GM12878 (cell line): ENCODE results near the gene TWF1. TPM values are rescaled to one million over a fixed set of nuclear protein-coding genes. Genes with fewer than 3 reads are reported as not detected.

ENCODE experiments used
- CHD2 ChIP-seq: IDR thresholded peaks from 2 replicates; pipeline ENCODE4 v1.6.1; 2011; ENCODE audit warnings: low read depth, low read length, improper control_type of control experiment, borderline replicate concordance
- ELK1 ChIP-seq: IDR thresholded peaks from 2 replicates; pipeline ENCODE4 v1.6.1; 2012; ENCODE audit warnings: low read depth, low read length, improper control_type of control experiment
- ETV6 ChIP-seq, 2 experiments: fragments of 450-650 bp in 1 of 2; IDR thresholded peaks in 1 of 2; conservative IDR thresholded peaks in 1 of 2; 2 replicates each; pipeline ENCODE4 v1.6.1; 2014; ENCODE audit warnings: antibody characterized with exemption in 1 of 2, borderline replicate concordance in 1 of 2, low read depth in 1 of 2, mild to moderate bottlenecking in 1 of 2, moderate library complexity in 1 of 2
- IRF3 ChIP-seq: fragments of 450-650 bp; IDR thresholded peaks from 2 replicates; pipeline ENCODE4 v1.6.1; 2014; ENCODE audit warnings: mild to moderate bottlenecking
- PML ChIP-seq: IDR thresholded peaks from 2 replicates; pipeline ENCODE4 v1.6.1; 2012; ENCODE audit warnings: low read length, inconsistent platforms
- SMC3 ChIP-seq: IDR thresholded peaks from 2 replicates; pipeline ENCODE4 v1.6.1; 2011; ENCODE audit warnings: low read length, improper control_type of control experiment, borderline replicate concordance
- TAF1 ChIP-seq: IDR thresholded peaks from 2 replicates; pipeline ENCODE4 v1.6.1; 2011; ENCODE audit warnings: mild to moderate bottlenecking, low read depth, low read length, borderline replicate concordance
- ZBTB40 ChIP-seq: fragments of 450-650 bp; IDR thresholded peaks from 2 replicates; pipeline ENCODE4 v1.6.1; 2016; ENCODE audit warnings: mild to moderate bottlenecking, moderate library complexity, borderline replicate concordance
- polyA plus RNA-seq, 11 experiments: library from polyadenylated mRNA; depleted of rRNA in 4 of 11; unstranded in 6 of 11; stranded (reverse) in 5 of 11; fragments of >200 nt; fragmentation: Nextera tagmentation in 4 of 11; fragmentation: Illumina TruSeq in 1 of 11; extraction: Ambion mirVana in 4 of 11; extraction: Trizol in 1 of 11; gene quantifications; 1 replicate in 1 of 11; 2 replicates in 10 of 11; pipeline versions ENCODE4 v1.2.1 to v1.2.3, GENCODE V29; 2011 to 2016; ENCODE audit warnings: inconsistent platforms in 2 of 11, missing spikeins in 2 of 11, low read depth in 1 of 11
- total RNA-seq, 4 experiments: library from RNA; depleted of rRNA in 3 of 4; stranded (reverse); fragments of >200 nt in 3 of 4; fragmentation: Illumina TruSeq in 1 of 4; extraction: Trizol in 1 of 4; gene quantifications; 2 replicates each; pipeline versions ENCODE4 v1.2.1 to v1.2.3, GENCODE V29; 2013 to 2021

TWF1 gene
- total and polyA plus RNA-seq, 10 of the 15 experiments (the other 5 are each of a cell fraction or from before 2014, with no cell fraction given): 8.7 to 23.5 (median 18.4) TPM

GRCh38 chr12:43764528-43764927, 41.6 kb downstream of the TWF1 start (continued):
- no peak for TF ChIP-seq ETV6 (conservative IDR thresholded peaks at IDR 0.05 in 1 of 2, IDR thresholded peaks at IDR 0.05 in 1 of 2; ENCODE audit: borderline replicate concordance in 1 of 2, low read depth in 1 of 2)
- no peak for TF ChIP-seq SMC3
- no peak for TF ChIP-seq IRF3
- no peak for TF ChIP-seq TAF1
- TF ChIP-seq ZBTB40: no peak
- TF ChIP-seq CHD2: no peak
- no peak for TF ChIP-seq PML
- no peak for TF ChIP-seq ELK1
